KOPT-K1 (cell line): ENCODE data around the gene AKAP13.

Experiments
- H3K27ac ChIP-seq: fragments of 200-600 bp; sonication (generic); 2 replicates; pipeline ENCODE4 v1.5.1; 2016; ENCODE audit warnings: antibody characterized with exemption, mild to moderate bottlenecking, low read depth, low read length; ENCODE audit not compliant: poor library complexity, severe bottlenecking
- H3K36me3 ChIP-seq: fragments of 200-600 bp; sonication (generic); 2 replicates; pipeline ENCODE4 v1.5.1; 2017; ENCODE audit warnings: antibody characterized with exemption, mild to moderate bottlenecking, low read length, moderate library complexity; ENCODE audit not compliant: insufficient read depth
- H3K9me3 ChIP-seq: fragments of 200-600 bp; sonication (generic); 2 replicates; pipeline ENCODE4 v1.5.1; 2017; ENCODE audit warnings: antibody characterized with exemption, low read length, mild to moderate bottlenecking; ENCODE audit not compliant: insufficient read depth, poor library complexity, severe bottlenecking

Gene AKAP13

DNA sequence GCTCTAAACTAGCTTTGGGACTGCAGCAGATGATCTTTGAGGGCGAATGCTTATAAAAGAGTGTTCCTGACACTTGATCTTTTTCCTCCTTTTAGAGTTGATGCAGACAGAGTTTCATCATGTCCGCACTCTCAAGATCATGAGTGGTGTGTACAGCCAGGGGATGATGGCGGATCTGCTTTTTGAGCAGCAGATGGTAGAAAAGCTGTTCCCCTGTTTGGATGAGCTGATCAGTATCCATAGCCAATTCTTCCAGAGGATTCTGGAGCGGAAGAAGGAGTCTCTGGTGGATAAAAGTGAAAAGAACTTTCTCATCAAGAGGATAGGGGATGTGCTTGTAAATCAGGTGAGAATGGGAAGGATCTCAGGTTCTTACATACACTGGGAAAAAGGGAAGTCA lies 338.6 kb downstream of the AKAP13 start:
- Histone ChIP-seq H3K9me3 (no peaks in the 10 kb centered on the region), H3K36me3 (peaks cover 98% of the 10 kb centered on the region), H3K27ac (no peak overlapping the region)

DNA sequence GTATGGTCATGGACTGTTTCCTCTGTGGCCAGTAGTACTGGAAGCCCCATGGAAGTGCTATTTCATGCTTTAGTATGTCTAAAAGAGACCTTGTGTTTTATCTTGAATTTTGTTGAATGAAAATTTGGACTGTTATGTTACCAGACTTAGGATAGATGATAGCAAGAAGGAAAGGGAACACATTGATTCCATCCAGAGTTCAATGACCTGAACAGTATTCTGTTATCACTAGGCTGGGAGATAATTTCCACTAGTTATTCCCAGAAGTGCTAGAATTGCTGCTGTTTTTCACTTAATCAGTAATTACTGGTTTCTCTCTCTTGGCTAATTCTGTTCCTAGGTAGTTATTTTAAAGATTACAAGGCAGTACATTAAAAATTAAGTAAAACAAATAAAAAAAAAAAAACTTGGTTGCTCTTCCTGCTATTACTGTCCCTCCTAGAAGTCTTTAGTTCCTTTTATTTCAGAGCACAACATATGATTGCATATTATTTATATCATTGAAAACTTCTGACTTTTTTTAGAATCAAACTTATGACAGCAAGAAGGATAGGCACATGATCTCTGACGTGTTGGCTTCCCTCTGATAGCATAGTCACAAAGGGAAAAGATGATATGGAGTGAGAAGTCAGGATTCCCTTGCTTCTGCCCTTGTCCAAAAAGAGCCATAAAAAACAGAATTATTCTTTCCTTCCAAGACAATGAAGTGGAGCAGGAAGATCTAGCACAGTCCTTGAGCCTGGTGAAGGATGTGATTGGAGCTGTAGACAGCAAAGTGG lies 342.2 kb downstream of the AKAP13 start:
- Histone ChIP-seq H3K27ac (no peak overlapping the region), H3K9me3 (no peaks in the 10 kb centered on the region), H3K36me3 (peaks cover 98% of the 10 kb centered on the region)

DNA sequence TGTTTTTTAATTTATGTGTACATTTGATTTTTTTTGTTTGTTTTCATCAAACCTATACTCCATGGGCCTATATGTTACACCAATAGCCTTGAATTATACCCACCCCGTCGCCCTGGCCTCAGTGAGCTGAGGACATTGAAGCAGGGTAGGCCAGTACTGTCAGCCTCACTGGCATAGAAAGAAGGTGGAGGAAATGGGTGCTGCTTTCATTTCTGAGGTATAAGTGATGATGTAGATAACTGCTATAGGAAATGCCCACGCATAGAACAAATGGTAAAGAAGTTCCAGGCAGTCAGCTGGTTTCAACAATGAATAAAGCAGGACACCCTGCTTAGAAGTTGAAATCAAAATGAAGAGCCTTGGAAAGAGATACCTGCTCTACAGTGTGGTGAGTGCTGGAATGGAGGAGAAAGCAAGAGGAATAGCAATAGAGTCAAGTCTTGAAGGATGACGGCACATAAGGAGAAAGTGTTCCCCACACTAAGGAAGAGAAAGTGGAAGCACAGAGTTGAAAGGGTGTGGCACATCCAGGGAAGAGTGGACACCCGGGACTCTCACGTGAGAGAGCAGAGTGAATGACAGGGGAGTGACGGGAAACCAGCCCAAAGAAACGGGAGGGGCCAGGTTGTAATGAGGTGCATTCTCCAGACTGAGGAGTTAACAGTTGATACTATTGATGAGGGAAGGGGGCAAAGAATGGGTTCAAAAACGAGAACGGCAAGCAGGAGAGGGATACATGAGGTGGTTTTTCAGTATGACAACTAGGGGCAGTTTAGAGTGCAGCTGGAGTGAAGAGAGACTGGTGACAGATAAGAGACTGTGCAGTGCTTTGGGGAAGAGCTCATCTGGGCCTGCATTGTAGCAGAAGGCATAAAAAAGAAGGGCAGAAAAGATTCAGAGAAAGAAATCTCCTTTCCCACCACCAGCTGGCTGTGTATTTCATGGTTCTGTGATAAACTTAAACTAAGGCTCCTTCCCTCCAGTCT lies 343.9 kb downstream of the AKAP13 start:
- Histone ChIP-seq H3K36me3 (peaks cover 98% of the 10 kb centered on the region), H3K9me3 (no peaks in the 10 kb centered on the region), H3K27ac (no peak overlapping the region)

DNA sequence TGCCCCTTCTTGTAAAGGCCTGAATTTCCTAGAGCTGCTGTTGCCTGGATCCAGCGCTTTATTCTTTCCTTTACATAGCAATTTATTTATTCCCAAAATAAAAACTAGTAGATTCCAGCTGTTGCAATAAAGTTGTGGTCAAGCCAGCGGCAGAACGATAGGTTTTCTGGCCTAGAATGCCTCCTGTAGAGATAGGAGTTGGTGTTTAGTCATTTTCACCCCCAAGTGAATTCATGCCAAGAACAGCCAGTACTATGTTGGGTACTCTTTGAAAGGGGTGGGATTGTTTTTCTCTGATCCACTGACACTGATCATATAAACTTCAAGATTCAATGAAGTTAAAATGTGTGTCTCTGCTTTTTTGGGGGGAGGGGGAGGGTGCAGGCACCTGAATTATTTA lies 344.6 kb downstream of the AKAP13 start:
- no peak overlapping the region for H3K27ac ChIP-seq
- H3K9me3 ChIP-seq = no peaks in the 10 kb centered on the region
- peaks cover 98% of the 10 kb centered on the region for H3K36me3 ChIP-seq

DNA sequence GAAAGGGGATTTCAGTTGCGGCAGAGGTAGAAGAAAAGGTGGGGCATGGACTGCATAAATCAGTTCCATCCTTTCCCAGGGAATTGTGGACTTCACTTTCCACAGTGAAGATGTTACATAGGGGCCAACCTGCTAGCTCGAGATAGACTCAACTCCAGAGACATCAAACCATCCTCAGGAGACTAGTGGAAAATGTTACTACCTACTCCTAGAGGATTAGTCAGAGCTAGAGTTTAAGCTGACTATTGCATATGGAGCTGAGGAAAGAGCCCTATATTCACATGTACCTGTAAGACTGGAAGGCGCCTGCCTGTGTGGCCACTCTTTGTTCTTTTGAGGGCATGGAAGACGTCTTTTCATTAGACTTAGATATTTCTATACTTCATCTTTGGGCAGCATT lies 345.2 kb downstream of the AKAP13 start:
- Histone ChIP-seq H3K36me3 (peaks cover 98% of the 10 kb centered on the region), H3K9me3 (no peaks in the 10 kb centered on the region), H3K27ac (no peak overlapping the region)

DNA sequence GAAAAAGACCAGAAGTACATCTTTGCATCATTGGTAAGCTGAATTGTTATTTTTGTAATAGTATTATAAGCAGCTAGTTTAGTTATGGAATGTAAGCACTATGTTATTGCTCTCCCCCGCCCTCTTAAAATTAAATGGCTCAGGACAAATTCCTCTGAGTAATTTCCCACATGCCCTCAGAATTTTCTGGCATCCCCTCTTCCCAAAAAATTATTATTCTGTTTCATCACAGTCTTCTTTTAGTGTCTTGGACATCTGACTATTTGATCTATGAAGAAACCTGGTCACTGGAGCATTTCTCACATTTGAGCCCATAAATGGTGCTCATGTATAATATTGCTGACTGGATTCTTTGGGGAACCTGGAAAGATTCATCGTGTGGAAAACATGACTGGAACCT lies 346.1 kb downstream of the AKAP13 start:
- H3K36me3 ChIP-seq = peaks cover 98% of the 10 kb centered on the region
- no peak overlapping the region for H3K27ac ChIP-seq
- H3K9me3 ChIP-seq = no peaks in the 10 kb centered on the region

DNA sequence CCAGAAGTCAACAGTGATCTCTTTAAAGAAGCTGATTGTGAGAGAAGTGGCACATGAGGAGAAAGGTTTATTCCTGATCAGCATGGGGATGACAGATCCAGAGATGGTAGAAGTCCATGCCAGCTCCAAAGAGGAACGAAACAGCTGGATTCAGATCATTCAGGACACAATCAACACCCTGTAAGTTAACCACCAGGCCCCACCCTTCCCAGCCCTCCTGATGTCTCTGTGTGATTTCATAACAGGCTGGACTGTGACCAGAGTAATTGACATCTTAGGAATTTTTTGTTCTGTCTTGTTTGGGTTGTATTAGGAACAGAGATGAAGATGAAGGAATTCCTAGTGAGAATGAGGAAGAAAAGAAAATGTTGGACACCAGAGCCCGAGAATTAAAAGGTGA lies 346.7 kb downstream of the AKAP13 start:
- H3K27ac ChIP-seq = no peak overlapping the region
- no peaks in the 10 kb centered on the region for H3K9me3 ChIP-seq
- peaks cover 98% of the 10 kb centered on the region for H3K36me3 ChIP-seq

DNA sequence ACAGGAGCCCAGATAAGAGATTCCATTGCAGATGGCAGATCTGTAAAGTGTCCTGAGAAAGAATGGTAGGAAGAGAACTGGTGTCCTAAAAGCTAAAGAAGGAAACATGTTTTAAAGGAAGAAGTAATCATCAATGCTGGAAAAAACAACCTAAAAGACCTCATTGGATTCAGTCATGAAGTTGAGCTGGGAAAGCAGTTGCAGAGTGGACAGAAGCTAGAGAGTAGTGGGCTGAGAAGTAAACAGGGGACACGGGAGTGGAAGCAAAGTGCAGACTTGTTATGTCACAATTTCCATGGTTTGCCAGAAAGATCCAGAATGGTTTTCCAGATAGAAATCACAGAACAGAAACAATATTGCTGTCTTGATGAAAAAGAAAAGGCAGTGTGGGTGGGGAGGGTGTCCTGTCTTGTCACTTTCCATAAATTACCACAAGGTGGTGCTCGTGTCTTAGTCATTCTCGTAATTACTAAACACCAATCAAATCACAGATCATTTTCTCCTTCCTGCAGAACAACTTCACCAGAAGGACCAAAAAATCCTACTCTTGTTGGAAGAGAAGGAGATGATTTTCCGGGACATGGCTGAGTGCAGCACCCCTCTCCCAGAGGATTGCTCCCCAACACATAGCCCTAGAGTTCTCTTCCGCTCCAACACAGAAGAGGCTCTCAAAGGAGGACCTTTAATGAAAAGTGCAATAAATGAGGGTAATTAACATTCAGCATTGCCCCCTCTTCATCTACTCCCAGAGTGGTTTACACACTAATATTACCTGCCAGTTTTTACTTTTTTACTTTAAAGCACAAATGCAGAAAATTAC lies 349.8 kb downstream of the AKAP13 start:
- no peak overlapping the region for H3K27ac ChIP-seq
- H3K9me3 ChIP-seq = peaks cover 9% of the 10 kb centered on the region
- H3K36me3 ChIP-seq = peaks cover 95% of the 10 kb centered on the region

DNA sequence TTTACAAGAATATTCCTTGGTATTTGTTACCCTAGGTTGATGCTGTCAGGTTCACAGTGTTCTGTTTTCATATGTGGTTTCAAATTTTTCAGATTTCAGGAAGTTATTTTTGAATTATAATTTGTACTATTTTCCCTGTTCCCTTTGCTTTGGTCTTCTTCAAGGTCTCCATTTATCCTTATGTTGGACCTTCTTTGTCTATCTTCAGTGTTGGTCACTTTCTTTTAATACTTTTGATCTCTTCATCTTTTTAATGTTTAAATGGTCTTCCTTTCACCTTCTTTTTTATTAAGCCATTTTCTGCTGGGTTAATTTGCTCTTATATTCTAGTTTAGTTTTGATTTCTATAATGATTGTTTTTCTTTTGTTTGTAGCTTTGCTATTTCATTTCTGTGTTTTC lies 353.0 kb downstream of the AKAP13 start:
- Histone ChIP-seq H3K9me3 (peaks cover 9% of the 10 kb centered on the region), H3K36me3 (peaks cover 92% of the 10 kb centered on the region), H3K27ac (no peak overlapping the region)

DNA sequence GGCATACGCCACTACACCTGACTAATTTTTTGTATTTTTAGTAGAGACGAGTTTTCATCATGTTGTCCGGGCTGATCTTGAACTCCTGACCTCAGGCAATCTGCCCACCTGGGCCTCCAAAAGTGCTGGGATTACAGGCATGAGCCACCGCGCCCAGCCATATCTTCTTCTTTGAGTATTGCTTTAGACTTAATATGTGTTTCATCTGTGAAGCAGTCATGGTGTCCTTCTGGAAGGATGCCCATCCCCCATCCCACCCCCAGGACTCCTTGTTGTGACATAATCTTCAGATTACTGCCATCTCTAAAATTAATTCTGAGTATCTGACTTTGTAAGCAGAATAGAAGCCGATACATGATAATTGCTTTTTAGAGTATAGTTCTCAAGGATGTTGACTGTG lies 356.7 kb downstream of the AKAP13 start:
- peaks cover 81% of the 10 kb centered on the region for H3K36me3 ChIP-seq
- H3K9me3 ChIP-seq = peaks cover 9% of the 10 kb centered on the region

DNA sequence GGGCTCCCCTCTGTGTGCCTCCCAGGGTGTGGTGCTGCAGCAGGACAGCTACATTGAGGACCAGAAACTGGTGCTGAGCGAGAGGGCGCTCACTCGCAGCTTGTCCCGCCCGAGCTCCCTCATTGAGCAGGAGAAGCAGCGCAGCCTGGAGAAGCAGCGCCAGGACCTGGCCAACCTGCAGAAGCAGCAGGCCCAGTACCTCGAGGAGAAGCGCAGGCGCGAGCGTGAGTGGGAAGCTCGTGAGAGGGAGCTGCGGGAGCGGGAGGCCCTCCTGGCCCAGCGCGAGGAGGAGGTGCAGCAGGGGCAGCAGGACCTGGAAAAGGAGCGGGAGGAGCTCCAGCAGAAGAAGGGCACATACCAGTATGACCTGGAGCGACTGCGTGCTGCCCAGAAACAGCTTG lies 360.6 kb downstream of the AKAP13 start:
- H3K9me3 ChIP-seq = no peaks in the 10 kb centered on the region
- H3K27ac ChIP-seq = no peak overlapping the region
- peaks cover 84% of the 10 kb centered on the region for H3K36me3 ChIP-seq

More for the DNA sequence above, 356.7 kb downstream of the AKAP13 start:
- H3K27ac ChIP-seq = no peak overlapping the region

DNA sequence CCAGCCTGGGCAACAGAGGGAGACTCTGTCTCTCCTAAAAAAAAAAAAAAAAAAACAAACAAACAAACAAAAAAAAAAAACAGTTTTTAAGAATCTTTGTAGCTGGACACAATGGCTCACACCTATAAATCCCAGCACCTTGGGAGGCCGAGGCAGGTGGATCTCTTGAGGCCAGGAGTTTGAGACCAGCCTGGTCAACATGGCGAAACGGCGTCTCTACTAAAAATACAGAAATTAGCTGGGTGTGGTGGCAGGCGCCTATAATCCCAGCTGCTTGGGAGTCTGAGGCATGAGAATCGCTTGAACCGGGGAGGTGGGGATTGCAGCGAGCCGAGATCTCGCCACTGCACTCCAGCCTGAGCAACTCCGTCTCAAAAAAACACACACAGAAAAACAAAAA lies 361.3 kb downstream of the AKAP13 start:
- Histone ChIP-seq H3K36me3 (peaks cover 84% of the 10 kb centered on the region), H3K9me3 (no peaks in the 10 kb centered on the region), H3K27ac (no peak overlapping the region)

DNA sequence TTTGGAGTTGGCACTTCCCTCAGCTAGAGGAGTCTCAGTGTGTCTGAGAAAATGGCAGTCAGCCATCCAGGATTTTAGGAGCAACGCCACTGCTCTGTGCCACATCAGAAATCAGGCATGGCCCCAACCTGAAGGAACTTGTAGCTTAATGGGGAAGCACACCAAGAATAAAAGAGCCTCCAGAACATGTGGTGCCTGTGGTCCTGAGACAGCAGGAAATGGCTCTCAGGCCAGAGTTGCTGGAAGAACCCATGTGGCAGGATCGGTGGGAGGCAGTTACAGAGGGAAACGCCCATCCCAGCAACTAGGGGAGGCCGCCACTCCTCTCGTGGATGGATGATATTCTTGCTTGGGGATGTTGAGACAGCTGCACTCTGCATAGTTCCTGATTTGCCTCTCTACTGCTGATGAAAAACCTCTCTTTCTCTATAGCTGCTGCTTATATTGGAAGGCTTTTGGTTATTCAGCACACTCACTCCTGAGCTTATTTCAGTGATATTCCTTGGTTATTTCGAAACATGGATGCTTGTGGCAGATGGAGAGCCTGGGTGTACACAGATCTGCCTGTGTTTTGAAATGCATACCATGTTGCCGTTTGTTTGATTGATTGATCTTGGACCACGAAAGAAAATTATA lies 361.9 kb downstream of the AKAP13 start:
- H3K9me3 ChIP-seq = no peaks in the 10 kb centered on the region
- H3K36me3 ChIP-seq = peaks cover 84% of the 10 kb centered on the region
- H3K27ac ChIP-seq = no peak overlapping the region

DNA sequence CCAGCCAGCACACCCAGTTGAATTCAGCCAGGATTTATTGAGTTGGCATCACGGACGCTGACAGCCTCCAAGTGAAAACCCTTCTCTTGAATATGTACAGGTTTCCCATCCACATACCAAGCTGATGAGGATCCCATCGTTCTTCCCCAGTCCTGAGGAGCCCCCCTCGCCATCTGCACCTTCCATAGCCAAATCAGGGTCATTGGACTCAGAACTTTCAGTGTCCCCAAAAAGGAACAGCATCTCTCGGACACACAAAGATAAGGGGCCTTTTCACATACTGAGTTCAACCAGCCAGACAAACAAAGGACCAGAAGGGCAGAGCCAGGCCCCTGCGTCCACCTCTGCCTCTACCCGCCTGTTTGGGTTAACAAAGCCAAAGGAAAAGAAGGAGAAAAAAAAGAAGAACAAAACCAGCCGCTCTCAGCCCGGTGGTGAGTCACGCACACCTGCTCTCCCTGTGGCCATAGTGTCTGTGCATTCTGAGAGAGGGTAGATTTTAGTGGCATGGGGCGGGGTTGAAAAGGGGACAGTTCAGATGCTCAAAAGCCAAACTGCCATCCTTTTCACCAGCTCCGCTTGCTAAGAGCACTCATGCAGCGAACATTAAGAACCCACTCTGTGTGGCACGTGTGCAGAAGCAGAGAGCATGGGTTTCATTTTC lies 363.1 kb downstream of the AKAP13 start:
- Histone ChIP-seq H3K36me3 (peaks cover 89% of the 10 kb centered on the region), H3K9me3 (no peaks in the 10 kb centered on the region), H3K27ac (no peak overlapping the region)
